AG04450 (cell line): ENCODE results near the gene SAP130. TPM values are rescaled to one million over a fixed set of nuclear protein-coding genes. Genes with fewer than 3 reads are reported as not detected.

Experiments used
- CTCF ChIA-PET: fragments of 300-600, 350-600 bp; formaldehyde crosslinking; extraction: SDS; loops from one replicate; lab custom pipeline; 2022; ENCODE audit warnings: antibody characterized with exemption, inconsistent platforms; lab: Charles Lee
- POLR2A ChIA-PET: fragments of 350-600 bp; formaldehyde crosslinking; extraction: SDS; loops from one replicate; lab custom pipeline; 2021; ENCODE audit warnings: antibody characterized with exemption, inconsistent platforms; lab: Yijun Ruan, JAX
- DNase-seq: peaks from one replicate; pipeline ENCODE4 v3.0.0-alpha.2; 2011; ENCODE audit warnings: low read depth, low spot score
- H3K27ac ChIP-seq: one replicate; pipeline ENCODE4 v1.5.1; 2012; ENCODE audit warnings: low read depth, low read length, control low read depth
- H3K27me3 ChIP-seq: one replicate; pipeline ENCODE4 v1.6.0; 2012; ENCODE audit warnings: low read length; ENCODE audit not compliant: control insufficient read depth, insufficient read depth
- H3K4me3 ChIP-seq: 2 replicates; pipeline ENCODE4 v1.5.1; 2011; ENCODE audit warnings: mild to moderate bottlenecking, low read depth, low read length, control low read depth
- H3K9me3 ChIP-seq: 2 replicates; pipeline ENCODE4 v1.5.1; 2012; ENCODE audit warnings: low read length; ENCODE audit not compliant: control insufficient read depth, insufficient read depth
- CTCF ChIP-seq: IDR thresholded peaks from 2 replicates; pipeline ENCODE4 v1.5.1; 2011; ENCODE audit warnings: low read depth, low read length, control low read depth, inconsistent platforms
- polyA plus RNA-seq: library from polyadenylated mRNA; depleted of rRNA; stranded (reverse); fragments of >200 nt; gene quantifications from 2 replicates; pipeline ENCODE4 v1.2.3, GENCODE V29; 2011; rRNA removed
- small RNA-seq: library from RNA; depleted of rRNA; stranded (forward); fragments of <200 nt; gene quantifications from one replicate; pipeline ENCODE3, GENCODE V24; 2012; ENCODE audit warnings: low read depth; ENCODE audit not compliant: insufficient read length

The SAP130 gene
- polyA plus RNA-seq, 1 experiment = 13.3 TPM

- peaks cover 5% of the 10 kb centered on the region for H3K27me3 ChIP-seq
- no peak overlapping the region for H3K4me3 ChIP-seq
- ChIA-PET POLR2A (no interaction called here), CTCF (no interaction called here)
- no peak for DNase-seq
- H3K9me3 ChIP-seq = no peaks in the 10 kb centered on the region
- H3K27ac ChIP-seq = no peak overlapping the region
- TF ChIP-seq CTCF = no peak
Measured at GRCh38 chr2:127897531-127898211, 130.2 kb downstream of the SAP130 start.

- TF ChIP-seq CTCF = no peak
- DNase-seq = no peak
- Histone ChIP-seq H3K9me3 (no peaks in the 10 kb centered on the region), H3K27ac (no peak overlapping the region), H3K4me3 (no peak overlapping the region), H3K27me3 (peaks cover 4% of the 10 kb centered on the region)
- CTCF ChIA-PET = interaction anchor here (1.7 kb wide), 1 partner anchor 302 kb away, joined by 5 read pairs; no protein-coding TSS in a partner anchor
- POLR2A ChIA-PET = no interaction called here
Measured at GRCh38 chr2:127893494-127893893, 134.4 kb downstream of the SAP130 start.

- ChIA-PET CTCF (interaction anchor here (1.7 kb wide), 1 partner anchor 302 kb away, joined by 5 read pairs; no protein-coding TSS in a partner anchor), POLR2A (no interaction called here)
- Histone ChIP-seq H3K27me3 (peaks cover 3% of the 10 kb centered on the region), H3K27ac (no peak overlapping the region), H3K4me3 (no peak overlapping the region), H3K9me3 (no peaks in the 10 kb centered on the region)
- TF ChIP-seq CTCF = no peak
- no peak for DNase-seq
Measured at GRCh38 chr2:127893033-127893432, 134.8 kb downstream of the SAP130 start.

- H3K4me3 ChIP-seq = no peak overlapping the region
- TF ChIP-seq CTCF = no peak
- ChIA-PET POLR2A (no interaction called here), CTCF (no interaction called here)
- no peak overlapping the region for H3K27ac ChIP-seq
- no peaks in the 10 kb centered on the region for H3K9me3 ChIP-seq
- DNase-seq = no peak
- no peaks in the 10 kb centered on the region for H3K27me3 ChIP-seq
Measured at GRCh38 chr2:127891811-127892210, 136.0 kb downstream of the SAP130 start.

Small RNAs within 50 kb of the gene (small RNA-seq; reads per million reads assigned to genes)
- gene AC012306.1 (not detected), gene AC108059.3 (not detected), gene RF00019 (not detected)

Other genes with a start within 250 kb of the SAP130 start
- gene WDR33, start 216.9 kb downstream of the SAP130 start, polyA plus RNA-seq = 43.4 and 54.1 TPM in 2 replicates
- 14.7 and 15.3 TPM in 2 replicates for gene POLR2D, start 169.9 kb downstream of the SAP130 start, polyA plus RNA-seq
- gene AMMECR1L, start 142.1 kb downstream of the SAP130 start, polyA plus RNA-seq = 15.3 and 15.4 TPM in 2 replicates
- 49.7 and 61.4 TPM in 2 replicates for gene UGGT1, start 63.1 kb upstream of the SAP130 start, polyA plus RNA-seq